Memory B cell (primary cell): ENCODE measurements around the gene PRDM11.

Experiments
- ATAC-seq: fragments of 150-1000 bp; cut with Tn5 transposase; 2 replicates; pipeline ENCODE4 v1.10.0; 2021; ENCODE audit warnings: low read depth, mild to moderate bottlenecking, moderate library complexity
- DNase-seq, 2 donors: peaks; one replicate each; pipeline ENCODE4 v3.0.0; 2022; ENCODE audit warnings: low spot score in 2 of 2
- H3K27ac Mint-ChIP-seq: one replicate; pipeline ENCODE4 v1.8.0; 2022; ENCODE audit warnings: mild to moderate bottlenecking, moderate library complexity, mixed read lengths
- H3K27me3 Mint-ChIP-seq: one replicate; pipeline ENCODE4 v1.8.0; 2022; ENCODE audit warnings: mixed read lengths
- H3K36me3 Mint-ChIP-seq: one replicate; pipeline ENCODE4 v1.8.0; 2022; ENCODE audit warnings: mild to moderate bottlenecking, mixed read lengths
- H3K4me1 Mint-ChIP-seq: one replicate; pipeline ENCODE4 v1.8.0; 2022; ENCODE audit warnings: mixed read lengths
- H3K4me3 Mint-ChIP-seq: one replicate; pipeline ENCODE4 v1.8.0; 2022; ENCODE audit warnings: mild to moderate bottlenecking, moderate library complexity, mixed read lengths
- H3K9me3 Mint-ChIP-seq: one replicate; pipeline ENCODE4 v1.8.0; 2022; ENCODE audit warnings: mixed read lengths

The PRDM11 gene

DNA sequence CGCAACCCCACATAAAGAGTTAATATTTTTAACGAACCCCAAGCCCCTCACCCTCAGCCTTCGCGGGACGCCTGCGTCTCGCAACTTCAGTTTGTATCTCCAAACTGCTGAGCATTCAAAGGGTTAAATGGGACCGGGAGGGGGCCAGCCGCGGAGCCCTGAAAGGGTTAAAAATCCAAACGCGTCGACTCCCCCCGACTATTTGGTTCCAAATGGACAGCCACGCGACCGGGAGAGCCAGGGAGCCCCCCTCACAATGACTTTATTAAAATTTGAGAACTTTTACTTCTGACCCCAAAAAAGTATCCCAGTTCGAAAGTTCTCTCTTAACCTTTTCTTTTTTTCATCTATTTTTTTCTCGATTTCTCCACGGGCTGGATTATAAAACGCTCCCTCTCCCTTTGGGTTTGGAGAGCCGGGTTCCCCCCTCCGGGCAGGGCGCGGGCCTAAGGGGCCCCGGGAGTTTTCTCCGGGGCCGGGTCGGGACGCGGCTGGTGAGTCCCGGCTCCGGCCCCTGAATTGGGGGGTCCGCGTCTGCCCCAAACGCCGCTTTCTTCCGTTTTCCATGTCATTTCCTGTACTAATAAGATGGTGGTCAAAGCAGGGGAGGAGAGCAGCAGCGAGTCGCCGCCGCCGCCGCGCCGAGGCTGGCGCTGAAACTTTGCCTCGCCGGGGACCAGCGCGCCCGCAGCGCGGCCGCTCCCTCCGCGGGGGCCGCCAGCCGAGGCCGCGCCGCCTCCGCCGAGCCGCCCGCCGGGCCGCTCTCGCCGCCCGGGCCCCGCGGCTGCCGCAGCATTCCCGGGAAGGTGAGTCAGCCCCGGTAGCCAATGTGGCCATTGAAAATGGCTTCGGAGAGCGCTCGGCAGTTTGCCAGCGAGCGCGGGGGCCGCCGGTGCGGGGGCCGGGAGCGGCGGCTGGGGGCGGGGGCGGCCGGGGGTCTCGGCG, at the start of gene PRDM11:
Gene PRDM11 (plus strand): TSS at position 568 of the 945 bp plus-strand sequence. CDS start 35,128 bp downstream, outside the sequence.
- H3K27ac Mint-ChIP-seq, result peak within 1 kb of the TSS; percentile 85
- no peaks in the 10 kb centered on the region for H3K9me3 Mint-ChIP-seq
- peaks cover 4% of the 10 kb centered on the region for H3K27me3 Mint-ChIP-seq
- peak within 1 kb of the TSS; percentile 92 for H3K4me3 Mint-ChIP-seq
- H3K36me3 Mint-ChIP-seq, result peaks cover 3% of the 10 kb centered on the region
- ATAC-seq, result peak; percentile 47
- DNase-seq, result peak; percentile 11 to 35
- H3K4me1 Mint-ChIP-seq, result peaks cover 23% of the 10 kb centered on the region

DNA sequence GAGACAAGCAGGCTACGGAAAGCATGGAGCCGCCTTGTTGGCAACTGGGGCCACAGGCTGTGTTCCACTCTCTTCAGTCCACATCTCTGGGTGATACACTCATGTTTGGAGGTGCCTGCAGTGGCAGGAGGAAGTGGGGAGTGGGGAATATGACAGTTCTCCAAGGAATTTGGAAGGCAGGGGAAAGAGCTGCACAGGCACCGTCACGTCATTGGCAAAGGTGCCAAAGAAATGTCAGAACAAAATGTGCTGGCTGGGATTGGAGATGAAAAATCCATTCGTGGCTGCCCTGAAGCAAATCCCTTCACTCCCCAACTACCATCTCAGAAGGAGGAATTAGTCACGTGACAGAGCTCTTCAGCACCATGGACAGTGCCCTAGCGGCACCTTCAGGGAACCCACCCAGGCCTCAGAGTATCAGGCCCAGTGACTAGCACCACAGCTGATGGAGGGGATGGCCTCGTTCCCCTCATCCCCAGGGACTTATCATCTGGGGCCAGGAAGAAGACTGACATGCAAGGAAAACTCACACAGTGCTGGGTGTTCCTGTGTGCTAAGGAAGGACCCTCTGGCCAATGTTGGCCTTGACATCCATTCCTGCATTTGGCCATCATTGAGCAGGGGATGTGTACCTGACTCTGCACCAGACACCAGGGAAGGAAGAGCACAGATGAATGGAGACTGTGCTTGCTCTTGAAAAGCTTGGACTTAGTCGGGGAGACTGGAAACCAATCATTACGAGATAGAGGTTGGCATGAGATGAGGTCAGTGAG, 48.5 kb upstream of the PRDM11 start:
- ATAC-seq, result no peak
- Mint-ChIP-seq H3K4me1 (peaks cover 19% of the 10 kb centered on the region), H3K36me3 (no peaks in the 10 kb centered on the region), H3K9me3 (no peaks in the 10 kb centered on the region), H3K4me3 (no peak overlapping the region), H3K27ac (no peak overlapping the region), H3K27me3 (peaks cover 7% of the 10 kb centered on the region)
- DNase-seq, result peak in 1 of 2 donors; percentile 30

DNA sequence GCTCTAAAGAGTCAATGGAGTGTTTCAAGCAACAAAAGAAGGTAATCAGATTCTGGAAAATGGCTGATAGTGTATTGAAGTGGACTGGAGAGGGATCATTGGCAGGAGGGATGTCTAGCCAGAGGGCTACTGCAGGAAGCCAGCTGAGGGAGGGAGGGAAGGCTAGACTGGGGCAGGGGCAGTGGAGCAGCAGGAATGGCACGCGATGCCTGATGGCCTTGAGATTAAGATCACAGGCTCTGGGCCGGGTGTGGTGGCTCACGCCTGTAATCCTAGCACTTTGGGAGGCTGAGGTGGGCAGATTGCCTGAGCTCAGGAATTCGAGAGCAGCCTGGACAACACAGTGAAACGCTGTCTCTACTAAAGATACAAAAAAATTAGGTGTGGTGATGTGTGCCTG, 47.5 kb upstream of the PRDM11 start:
- ATAC-seq (no peak), DNase-seq (no peak)
- Mint-ChIP-seq H3K9me3 (no peaks in the 10 kb centered on the region), H3K27me3 (peaks cover 9% of the 10 kb centered on the region), H3K36me3 (no peaks in the 10 kb centered on the region), H3K4me1 (peaks cover 23% of the 10 kb centered on the region), H3K27ac (no peak overlapping the region), H3K4me3 (no peak overlapping the region)

DNA sequence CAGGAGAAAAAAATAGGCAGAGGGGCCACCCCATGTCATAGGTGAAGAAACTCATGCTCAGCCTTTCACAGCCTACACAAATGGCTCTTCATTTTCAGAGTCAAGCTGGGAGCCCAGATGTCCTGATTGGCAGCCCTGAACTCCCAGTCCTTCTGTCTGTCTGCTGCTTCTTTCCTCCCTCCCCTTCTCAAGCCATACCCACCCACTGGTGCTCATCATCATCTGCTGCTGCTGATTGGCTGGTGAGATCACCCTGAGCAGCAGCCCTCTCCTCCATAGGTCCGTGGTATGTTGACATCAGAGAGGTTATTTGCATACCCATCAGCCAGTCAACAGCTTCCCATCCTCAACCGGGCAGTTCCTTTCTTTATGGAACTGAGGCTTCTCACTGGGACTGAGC, 46.1 kb upstream of the PRDM11 start:
- H3K9me3 Mint-ChIP-seq, result no peaks in the 10 kb centered on the region
- H3K4me1 Mint-ChIP-seq, result peaks cover 18% of the 10 kb centered on the region
- DNase-seq (peak in 1 of 2 donors; percentile 8), ATAC-seq (peak; percentile 41)
- no peak overlapping the region for H3K27ac Mint-ChIP-seq
- no peak overlapping the region for H3K4me3 Mint-ChIP-seq
- H3K36me3 Mint-ChIP-seq, result no peaks in the 10 kb centered on the region
- H3K27me3 Mint-ChIP-seq, result peaks cover 7% of the 10 kb centered on the region

DNA sequence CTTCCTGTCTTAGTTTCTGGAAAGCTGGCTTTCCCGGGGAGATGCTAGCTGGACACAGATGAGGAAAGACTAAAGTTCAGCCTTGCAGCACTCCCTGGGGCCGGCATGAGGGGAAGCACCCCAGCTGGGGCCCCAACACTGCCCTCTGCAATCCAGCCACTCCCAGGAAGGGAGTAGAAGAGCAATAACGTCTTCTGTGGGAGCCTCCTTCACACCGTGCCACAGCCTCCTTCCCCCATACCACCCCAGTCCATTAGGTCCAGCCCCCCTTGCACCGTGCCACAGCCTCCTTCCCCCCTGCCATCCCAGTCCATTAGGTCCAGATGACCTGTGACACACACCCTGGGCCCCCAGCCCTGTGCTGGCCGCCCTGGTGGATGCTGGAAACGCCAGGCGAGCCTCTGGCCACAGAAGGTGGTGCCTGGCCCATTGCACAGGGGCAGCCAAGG, 44.1 kb upstream of the PRDM11 start:
- H3K4me1 Mint-ChIP-seq, result peaks cover 23% of the 10 kb centered on the region
- H3K9me3 Mint-ChIP-seq, result no peaks in the 10 kb centered on the region
- H3K36me3 Mint-ChIP-seq, result no peaks in the 10 kb centered on the region
- no peak overlapping the region for H3K27ac Mint-ChIP-seq
- H3K4me3 Mint-ChIP-seq, result no peak overlapping the region
- ATAC-seq (no peak), DNase-seq (no peak)
- H3K27me3 Mint-ChIP-seq, result peaks cover 8% of the 10 kb centered on the region

DNA sequence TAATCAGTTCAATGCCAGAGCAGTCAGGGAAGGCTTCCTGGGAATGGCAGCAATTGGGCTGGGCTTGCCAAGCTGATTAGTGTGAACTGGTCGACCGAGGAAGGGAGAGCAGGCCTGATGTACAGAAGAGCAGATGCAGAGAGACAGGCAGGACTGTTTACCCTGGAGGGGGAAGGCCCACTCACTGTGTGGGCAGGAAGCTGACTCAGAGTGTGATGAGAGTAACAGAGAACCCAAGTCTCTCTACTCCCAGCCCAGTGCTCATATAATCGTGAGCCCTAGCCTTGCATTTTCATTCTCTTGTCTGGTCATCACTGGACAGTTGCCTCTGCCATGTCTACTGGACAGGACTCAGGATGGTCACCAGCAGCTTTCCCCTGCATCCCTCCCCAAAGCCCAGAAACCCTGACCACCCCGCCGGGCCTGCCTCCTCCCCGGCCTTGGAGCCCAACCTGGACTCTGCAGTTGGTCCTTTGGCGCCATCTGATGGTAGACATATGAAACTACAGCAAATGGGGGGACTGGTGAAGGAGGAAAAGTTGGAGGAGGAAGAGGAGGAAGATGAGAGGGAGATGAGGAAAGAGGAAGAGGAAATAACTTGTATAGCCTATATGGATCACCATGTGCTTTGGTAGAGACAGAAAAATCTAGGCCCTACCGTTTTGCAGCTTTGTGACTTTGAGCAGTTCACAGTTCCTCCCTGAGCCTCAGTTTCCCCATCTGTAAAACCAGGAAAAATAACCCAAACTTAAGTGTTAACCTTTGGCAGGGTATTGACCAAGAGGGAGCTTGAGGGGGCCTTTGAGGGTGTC, 43.4 kb upstream of the PRDM11 start:
- H3K27me3 Mint-ChIP-seq, result peaks cover 8% of the 10 kb centered on the region
- no peaks in the 10 kb centered on the region for H3K9me3 Mint-ChIP-seq
- peak overlapping the region; percentile 49 for H3K4me3 Mint-ChIP-seq
- ATAC-seq, result peak; percentile 70
- no peak overlapping the region for H3K27ac Mint-ChIP-seq
- peak; percentile 68 to 69 for DNase-seq
- no peaks in the 10 kb centered on the region for H3K36me3 Mint-ChIP-seq
- peaks cover 23% of the 10 kb centered on the region for H3K4me1 Mint-ChIP-seq

DNA sequence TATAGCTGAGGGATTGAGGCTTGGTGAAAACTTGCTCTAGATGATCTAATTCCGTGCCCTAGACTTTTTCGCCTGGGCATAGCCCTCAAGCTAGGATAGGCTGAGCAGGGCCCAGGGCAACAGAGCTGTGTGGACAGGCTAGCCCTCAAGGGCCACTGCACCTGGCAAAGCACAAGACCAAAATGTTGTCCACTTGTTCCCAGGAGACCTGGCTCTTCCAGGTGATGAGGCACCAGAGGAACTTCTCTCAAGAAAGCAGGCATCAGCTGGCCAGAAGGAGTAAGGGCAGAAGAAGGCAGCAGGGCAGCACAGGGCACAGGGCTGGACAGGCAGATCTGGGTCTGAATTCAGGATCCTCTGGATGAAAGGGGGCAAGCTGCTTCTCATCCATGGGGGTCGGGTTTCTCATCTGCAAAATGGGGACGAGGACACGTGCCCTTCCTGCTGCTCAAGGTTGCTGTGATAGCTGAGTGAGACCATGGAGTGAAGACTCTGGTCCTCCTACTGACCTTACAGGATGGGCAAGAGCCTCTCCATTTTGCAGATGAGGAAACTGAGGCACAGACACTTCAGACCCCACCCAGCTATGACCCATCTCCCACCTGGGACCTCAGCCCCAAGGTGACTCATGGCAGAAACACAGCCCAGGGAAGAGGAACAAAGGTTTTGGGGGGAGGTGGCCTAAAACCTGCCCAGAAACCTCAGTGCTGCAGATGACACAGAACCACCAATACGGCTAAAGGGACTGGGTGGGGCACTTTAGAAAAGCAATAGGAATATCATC, 42.2 kb upstream of the PRDM11 start:
- ATAC-seq (no peak), DNase-seq (peak in 1 of 2 donors; percentile 10)
- Mint-ChIP-seq H3K4me3 (no peak overlapping the region), H3K36me3 (no peaks in the 10 kb centered on the region), H3K27me3 (peaks cover 7% of the 10 kb centered on the region), H3K4me1 (peaks cover 23% of the 10 kb centered on the region), H3K9me3 (no peaks in the 10 kb centered on the region), H3K27ac (no peak overlapping the region)

DNA sequence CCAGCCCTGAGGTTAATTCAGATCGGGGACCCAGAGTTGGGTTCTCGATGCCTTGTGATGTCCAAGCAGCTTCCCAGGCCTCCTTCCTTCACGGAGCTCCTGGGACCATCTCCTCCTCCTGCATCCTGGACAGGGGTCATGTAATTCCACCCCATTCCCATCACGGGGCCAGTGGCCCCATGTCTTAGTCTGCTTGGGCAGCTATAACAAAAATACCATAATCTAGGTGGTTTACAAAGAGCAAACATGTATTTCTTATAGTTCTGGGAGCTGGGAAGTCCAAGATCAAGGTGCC, 41.7 kb upstream of the PRDM11 start:
- Mint-ChIP-seq H3K27me3 (peaks cover 10% of the 10 kb centered on the region), H3K4me3 (no peak overlapping the region), H3K9me3 (no peaks in the 10 kb centered on the region), H3K27ac (no peak overlapping the region), H3K36me3 (no peaks in the 10 kb centered on the region), H3K4me1 (peaks cover 23% of the 10 kb centered on the region)
- ATAC-seq (no peak), DNase-seq (no peak)

DNA sequence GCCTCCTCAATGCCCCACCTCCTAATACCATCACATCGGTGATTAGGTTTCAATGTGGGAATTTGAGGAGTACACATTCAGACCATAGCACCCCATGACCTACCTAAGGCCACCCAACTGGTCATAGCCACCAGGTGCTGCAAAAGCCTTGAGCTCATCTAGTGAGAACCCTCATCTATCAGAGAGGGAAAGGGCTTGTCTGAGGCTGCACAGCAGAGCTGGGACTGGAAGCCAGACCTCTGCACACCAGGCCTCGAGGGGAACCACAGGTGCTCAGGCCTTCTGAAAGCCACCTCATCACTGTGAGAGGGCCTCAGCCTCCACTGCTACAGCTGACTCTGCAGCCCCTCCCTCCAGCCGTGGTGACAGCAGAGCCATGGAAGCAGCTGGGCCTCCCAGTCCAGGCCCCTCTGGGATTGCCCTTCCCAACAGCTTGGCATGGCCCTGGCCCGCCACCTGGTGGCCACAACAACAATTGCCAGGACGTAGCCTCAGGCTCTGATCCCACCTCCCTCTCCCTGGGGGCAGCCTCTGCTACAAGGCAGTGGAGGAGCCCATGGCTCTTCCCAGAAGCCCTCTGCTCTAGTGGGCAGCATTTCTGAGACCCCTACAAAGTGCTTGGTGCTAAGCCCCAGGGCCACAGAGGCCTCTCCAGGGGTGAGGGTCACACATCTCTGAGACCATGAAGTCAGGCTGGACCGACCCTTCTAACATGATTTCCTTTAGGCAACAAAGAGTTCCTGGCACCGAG, 41.0 kb upstream of the PRDM11 start:
- H3K4me3 Mint-ChIP-seq, result no peak overlapping the region
- ATAC-seq (peak; percentile 66), DNase-seq (peak; percentile 57 to 69)
- peaks cover 22% of the 10 kb centered on the region for H3K4me1 Mint-ChIP-seq
- no peaks in the 10 kb centered on the region for H3K36me3 Mint-ChIP-seq
- H3K27me3 Mint-ChIP-seq, result peaks cover 9% of the 10 kb centered on the region
- no peak overlapping the region for H3K27ac Mint-ChIP-seq
- H3K9me3 Mint-ChIP-seq, result no peaks in the 10 kb centered on the region

DNA sequence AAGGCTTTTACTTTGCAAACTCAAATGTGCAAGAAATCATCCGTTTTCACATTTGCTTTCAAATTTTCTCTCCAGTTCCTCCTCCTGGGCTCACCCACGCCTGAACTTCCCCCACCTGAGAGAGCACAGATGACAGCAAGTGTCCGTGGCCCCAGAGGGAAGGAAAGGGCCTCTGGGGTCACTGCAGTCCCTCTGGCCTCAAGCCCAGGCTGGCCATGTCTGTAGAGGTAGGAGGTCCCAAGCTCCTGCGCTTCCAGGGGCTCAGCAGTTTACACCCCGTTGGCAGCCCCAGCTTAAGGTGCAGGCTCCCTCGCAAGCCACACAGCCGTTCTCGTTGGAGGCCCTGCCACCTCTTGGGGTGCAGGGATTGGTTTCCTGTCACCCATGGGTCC, 40.5 kb upstream of the PRDM11 start:
- Mint-ChIP-seq H3K36me3 (no peaks in the 10 kb centered on the region), H3K9me3 (no peaks in the 10 kb centered on the region), H3K27ac (no peak overlapping the region), H3K27me3 (peaks cover 9% of the 10 kb centered on the region), H3K4me3 (no peak overlapping the region), H3K4me1 (peaks cover 19% of the 10 kb centered on the region)
- no peak for DNase-seq
- ATAC-seq, result no peak

DNA sequence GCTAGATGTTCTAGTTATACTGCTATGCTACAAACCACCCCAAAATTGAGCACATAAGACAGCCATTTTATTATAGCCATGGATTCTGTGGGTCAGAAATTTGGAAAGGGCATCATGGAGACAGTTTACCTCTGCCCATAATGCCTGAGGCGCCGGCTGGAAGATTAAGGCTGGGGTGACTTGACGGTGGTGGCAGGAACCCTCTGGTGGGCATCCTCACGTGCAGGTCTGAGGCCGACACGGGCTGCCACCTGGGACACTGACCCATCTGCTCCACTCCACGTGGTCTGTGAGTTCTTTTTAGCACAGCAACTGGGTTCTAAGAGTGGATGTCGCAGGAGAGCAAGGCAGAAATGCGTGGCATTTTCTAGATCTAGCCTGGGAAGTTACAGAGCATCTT, 40.0 kb upstream of the PRDM11 start:
- H3K9me3 Mint-ChIP-seq, result no peaks in the 10 kb centered on the region
- peaks cover 17% of the 10 kb centered on the region for H3K4me1 Mint-ChIP-seq
- DNase-seq (no peak), ATAC-seq (no peak)
- peaks cover 13% of the 10 kb centered on the region for H3K27me3 Mint-ChIP-seq
- H3K27ac Mint-ChIP-seq, result no peak overlapping the region
- H3K36me3 Mint-ChIP-seq, result no peaks in the 10 kb centered on the region
- no peak overlapping the region for H3K4me3 Mint-ChIP-seq

DNA sequence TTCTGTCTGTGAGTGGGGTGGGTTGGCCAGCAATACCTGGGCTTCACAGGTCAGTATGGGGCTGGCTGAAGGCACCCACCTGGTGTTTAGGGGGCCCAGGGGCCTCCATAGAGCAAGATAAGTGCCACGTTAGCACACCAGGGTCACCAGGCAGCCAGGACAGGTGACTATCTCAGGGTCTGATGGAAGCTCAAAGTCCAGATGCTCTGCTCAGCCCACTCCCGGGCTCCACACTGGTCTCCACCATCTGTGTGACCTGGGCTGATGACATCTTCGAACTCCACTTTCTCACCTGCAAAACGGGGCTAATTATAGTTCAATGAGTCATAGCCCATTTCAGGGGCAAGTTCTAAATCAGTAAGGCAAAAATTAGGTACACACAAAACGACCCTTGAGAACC, 39.4 kb upstream of the PRDM11 start:
- Mint-ChIP-seq H3K9me3 (no peaks in the 10 kb centered on the region), H3K4me3 (no peak overlapping the region), H3K4me1 (peaks cover 16% of the 10 kb centered on the region), H3K36me3 (no peaks in the 10 kb centered on the region), H3K27ac (no peak overlapping the region), H3K27me3 (peaks cover 15% of the 10 kb centered on the region)
- DNase-seq (peak in 1 of 2 donors; percentile 6), ATAC-seq (no peak)
